ENCODE data around the gene TM4SF5. TPM values are rescaled to one million over a fixed set of nuclear protein-coding genes. Genes with fewer than 3 reads are reported as not detected.
A peak's percentile ranks its signal among the peaks of the same experiment; 100 is the strongest.

Gene TM4SF5
- total RNA-seq, 4 donors from 2014 or later, result not detected

DNA sequence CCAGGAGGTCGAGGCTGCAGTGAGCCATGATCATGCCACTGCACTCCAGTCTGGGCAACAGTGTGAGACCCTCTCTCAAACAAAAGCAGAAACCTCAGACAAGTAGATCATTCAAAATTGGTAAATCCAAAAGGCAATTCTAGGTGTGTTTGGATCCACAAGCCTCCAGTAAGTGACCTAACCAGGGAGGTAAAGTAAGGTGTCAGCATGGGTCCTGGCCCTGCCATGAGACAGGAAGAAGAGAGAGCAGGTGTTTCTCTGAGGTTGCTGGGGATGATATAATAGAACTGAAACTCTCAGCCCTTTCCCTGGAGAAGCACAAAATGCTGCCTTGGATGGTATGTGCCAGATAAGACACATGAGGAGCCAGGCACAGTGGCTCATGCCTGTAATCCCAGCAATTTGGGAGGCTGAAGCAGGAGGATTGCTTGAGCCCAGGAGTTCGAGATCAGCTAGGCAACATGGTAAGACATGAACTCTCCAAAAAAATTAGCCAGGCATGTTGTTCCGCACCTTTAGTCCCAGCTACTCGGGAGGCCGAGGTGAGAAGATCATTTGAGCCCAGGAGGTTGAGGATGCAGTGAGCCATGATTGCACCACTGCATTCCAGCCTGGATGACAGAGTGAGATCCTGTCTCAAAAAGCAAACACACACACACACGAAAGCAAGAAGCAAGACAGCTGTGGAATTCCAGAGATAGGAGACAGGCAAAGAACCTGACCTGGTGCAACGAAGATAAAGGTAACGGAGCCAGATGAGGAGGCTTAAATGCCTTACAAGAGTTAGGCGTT, 6.5 kb downstream of the TM4SF5 start:
- Histone ChIP-seq H3K4me3 (no peak overlapping the region), H3K4me1 (no peaks in the 10 kb centered on the region), H3K27me3 (peaks cover 0 to 38% of the 10 kb centered on the region in 2 donors), H3K36me3 (no peaks in the 10 kb centered on the region), H3K27ac (no peak overlapping the region), H3K9me3 (no peaks in the 10 kb centered on the region)
- TF ChIP-seq EP300 (IDR thresholded peaks at IDR 0.05) (no peak), POLR2A (IDR thresholded peaks at IDR 0.05) (no peak)
- TF ChIP-seq, protein P1, sequence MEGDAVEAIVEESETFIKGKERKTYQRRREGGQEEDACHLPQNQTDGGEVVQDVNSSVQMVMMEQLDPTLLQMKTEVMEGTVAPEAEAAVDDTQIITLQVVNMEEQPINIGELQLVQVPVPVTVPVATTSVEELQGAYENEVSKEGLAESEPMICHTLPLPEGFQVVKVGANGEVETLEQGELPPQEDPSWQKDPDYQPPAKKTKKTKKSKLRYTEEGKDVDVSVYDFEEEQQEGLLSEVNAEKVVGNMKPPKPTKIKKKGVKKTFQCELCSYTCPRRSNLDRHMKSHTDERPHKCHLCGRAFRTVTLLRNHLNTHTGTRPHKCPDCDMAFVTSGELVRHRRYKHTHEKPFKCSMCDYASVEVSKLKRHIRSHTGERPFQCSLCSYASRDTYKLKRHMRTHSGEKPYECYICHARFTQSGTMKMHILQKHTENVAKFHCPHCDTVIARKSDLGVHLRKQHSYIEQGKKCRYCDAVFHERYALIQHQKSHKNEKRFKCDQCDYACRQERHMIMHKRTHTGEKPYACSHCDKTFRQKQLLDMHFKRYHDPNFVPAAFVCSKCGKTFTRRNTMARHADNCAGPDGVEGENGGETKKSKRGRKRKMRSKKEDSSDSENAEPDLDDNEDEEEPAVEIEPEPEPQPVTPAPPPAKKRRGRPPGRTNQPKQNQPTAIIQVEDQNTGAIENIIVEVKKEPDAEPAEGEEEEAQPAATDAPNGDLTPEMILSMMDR (IDR thresholded peaks at IDR 0.05), result no peak
- DNase-seq (ENCODE audit: low spot score in 2 of 2), result no peak
- WGBS, 2 donors, result 75 to 77% methylated on average over 9 of the region's 9 CpGs

DNA sequence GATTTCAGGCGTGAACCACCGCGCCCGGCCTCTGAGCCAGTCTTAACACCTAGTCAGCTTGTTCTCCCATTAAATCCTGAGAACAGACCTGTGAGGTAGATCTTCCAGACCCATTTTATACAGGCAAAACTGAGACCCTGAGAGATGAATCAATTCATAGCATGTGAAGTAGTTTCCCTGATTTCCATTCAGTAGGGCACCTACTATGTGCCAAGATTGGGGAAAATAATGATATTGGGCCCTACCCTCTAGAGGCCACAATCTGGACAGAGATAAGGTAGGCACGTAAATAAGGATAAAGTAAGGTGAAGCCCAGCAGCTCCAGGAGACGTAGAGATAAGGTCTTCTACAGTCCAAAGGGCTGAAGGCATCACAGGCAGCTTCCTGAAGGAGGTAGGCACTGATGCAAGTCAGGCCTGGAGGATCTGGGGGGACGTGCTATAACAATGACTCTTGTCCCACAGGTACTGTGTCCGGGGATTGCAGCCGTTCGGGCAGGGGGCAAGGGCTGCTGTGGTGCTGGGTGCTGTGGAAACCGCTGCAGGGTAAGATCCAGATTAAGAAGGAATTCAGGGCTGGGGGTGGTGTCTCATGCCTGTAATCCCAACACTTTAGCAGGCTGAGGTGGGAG, 8.8 kb downstream of the TM4SF5 start:
- no peak for DNase-seq (ENCODE audit: low spot score in 2 of 2)
- H3K9me3 ChIP-seq, result no peaks in the 10 kb centered on the region
- WGBS, 2 donors, result 79 to 87% methylated on average over 11 of the region's 11 CpGs
- H3K27ac ChIP-seq, result no peak overlapping the region
- H3K27me3 ChIP-seq, result peaks cover 0 to 58% of the 10 kb centered on the region in 2 donors
- TF ChIP-seq, protein P1 (IDR thresholded peaks at IDR 0.05), result no peak
- TF ChIP-seq EP300 (IDR thresholded peaks at IDR 0.05) (no peak), POLR2A (IDR thresholded peaks at IDR 0.05) (no peak)
- no peak overlapping the region for H3K4me3 ChIP-seq
- peaks cover 0 to 5% (median under 1%) of the 10 kb centered on the region in 4 donors for H3K4me1 ChIP-seq
- no peaks in the 10 kb centered on the region for H3K36me3 ChIP-seq

DNA sequence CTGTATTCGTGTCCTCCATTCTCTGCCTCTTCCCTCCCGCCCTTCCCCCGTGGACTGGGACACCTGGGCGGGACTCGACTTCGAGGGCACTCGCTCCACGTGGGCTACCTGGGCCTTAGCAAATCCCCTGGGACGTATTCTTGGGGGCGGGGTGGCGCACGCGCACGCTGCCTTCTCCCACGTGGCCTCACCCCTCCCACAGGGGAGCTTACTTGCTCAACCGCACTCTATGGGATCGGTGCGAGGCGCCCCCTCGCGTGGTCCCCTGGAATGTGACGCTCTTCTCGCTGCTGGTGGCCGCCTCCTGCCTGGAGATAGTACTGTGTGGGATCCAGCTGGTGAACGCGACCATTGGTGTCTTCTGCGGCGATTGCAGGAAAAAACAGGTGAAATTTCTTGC, 11.0 kb downstream of the TM4SF5 start:
- TF ChIP-seq, protein P1 (IDR thresholded peaks at IDR 0.05), result no peak
- TF ChIP-seq EP300 (IDR thresholded peaks at IDR 0.05) (no peak), POLR2A (IDR thresholded peaks at IDR 0.05) (no peak)
- Histone ChIP-seq H3K4me1 (peaks cover 0 to 27% (median 14%) of the 10 kb centered on the region in 4 donors), H3K9me3 (no peaks in the 10 kb centered on the region), H3K4me3 (no peak overlapping the region), H3K27ac (no peak overlapping the region), H3K27me3 (peaks cover 0 to 63% of the 10 kb centered on the region in 2 donors), H3K36me3 (no peaks in the 10 kb centered on the region)
- DNase-seq (ENCODE audit: low spot score in 2 of 2), result no peak
- WGBS, 2 donors, result 35 to 39% methylated on average over 27 to 28 of the region's 28 CpGs

DNA sequence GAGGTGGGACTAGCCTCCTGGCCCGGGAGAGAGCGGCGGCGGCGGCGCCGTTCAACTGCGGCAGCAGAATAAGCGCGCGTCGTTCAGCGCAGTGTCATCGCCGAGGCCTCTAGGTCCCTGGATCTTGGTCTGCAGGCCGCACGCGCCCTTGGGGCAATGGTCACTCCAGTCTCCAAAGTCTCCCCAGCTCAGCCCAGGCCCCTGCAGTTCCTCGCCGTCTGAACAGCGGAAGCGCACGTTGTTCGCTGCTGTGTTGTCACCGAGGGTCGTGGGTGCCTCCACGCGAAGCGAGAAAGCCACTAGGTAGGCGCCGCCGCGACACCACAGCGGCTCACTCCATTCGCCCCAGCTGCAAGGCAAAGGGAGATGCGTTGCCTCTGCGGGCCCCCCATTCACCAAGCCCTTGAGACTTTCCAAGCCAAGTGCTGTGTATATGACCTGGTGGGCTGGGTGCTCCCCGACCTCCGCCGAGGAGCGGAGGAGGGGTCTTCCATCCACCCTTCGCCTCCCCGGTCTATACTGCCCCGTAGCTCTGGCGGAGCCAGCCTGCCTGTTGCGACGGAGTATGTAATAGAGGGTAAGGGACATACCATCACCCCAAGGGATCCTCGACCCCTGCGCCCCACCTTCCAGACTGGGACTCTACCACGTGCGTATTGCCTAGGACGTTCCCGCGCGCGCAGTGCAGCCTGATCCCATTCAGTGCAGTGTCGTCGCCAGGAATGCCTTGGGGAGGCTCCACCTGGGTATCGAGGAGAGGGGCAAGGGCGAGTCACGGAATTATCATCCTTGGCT, 13.8 kb downstream of the TM4SF5 start:
- Histone ChIP-seq H3K4me1 (peaks cover 0 to 48% (median 25%) of the 10 kb centered on the region in 4 donors), H3K27ac (no peak overlapping the region), H3K4me3 (peak overlapping the region in 2 of 4 donors; percentile 21 to 35), H3K36me3 (no peaks in the 10 kb centered on the region), H3K27me3 (peaks cover 0 to 55% of the 10 kb centered on the region in 2 donors), H3K9me3 (no peaks in the 10 kb centered on the region)
- no peak for TF ChIP-seq EP300 (IDR thresholded peaks at IDR 0.05)
- TF ChIP-seq POLR2A (IDR thresholded peaks at IDR 0.05), result no peak
- TF ChIP-seq, protein P1 (IDR thresholded peaks at IDR 0.05), result no peak
- DNase-seq (ENCODE audit: low spot score in 2 of 2), result no peak
- 10 to 17% methylated on average over 43 to 49 of the region's 61 CpGs for WGBS, 2 donors

All from tibial nerve (tissue), 4 donors.